Left ventricle myocardium superior (tissue), 1 donor: Measurements from ENCODE around the gene MAP3K15. TPM values are rescaled to one million over a fixed set of nuclear protein-coding genes. Genes with fewer than 3 reads are reported as not detected.

Experiments
- ATAC-seq: fragments of 200-7000 bp; cut with Tn5 transposase; one replicate; pipeline ENCODE4 v1.9.1; 2020; ENCODE audit warnings: mild to moderate bottlenecking, moderate library complexity
- DNase-seq: peaks from one replicate; pipeline ENCODE4 v3.0.0-alpha.2; 2020
- intact Hi-C: fragments of 100-400 bp; cut with micrococcal nuclease; formaldehyde crosslinking; loops from one replicate; pipeline ENCODE4 v1.11.0; 2022
- total RNA-seq: library from RNA; stranded (reverse); fragmentation: NEBNext Ultra II Directional; extraction: Animal tissue kit (Norgen Biotek cat#: 25700); gene quantifications from one replicate; pipeline ENCODE4 v1.2.1, GENCODE V29; 2021
- donor health status: DM: no; HTN: yes; CAD: no; lungs with severe emphysema.

MAP3K15 gene
- total RNA-seq, 1 donor from 2014 or later, result not detected

DNA sequence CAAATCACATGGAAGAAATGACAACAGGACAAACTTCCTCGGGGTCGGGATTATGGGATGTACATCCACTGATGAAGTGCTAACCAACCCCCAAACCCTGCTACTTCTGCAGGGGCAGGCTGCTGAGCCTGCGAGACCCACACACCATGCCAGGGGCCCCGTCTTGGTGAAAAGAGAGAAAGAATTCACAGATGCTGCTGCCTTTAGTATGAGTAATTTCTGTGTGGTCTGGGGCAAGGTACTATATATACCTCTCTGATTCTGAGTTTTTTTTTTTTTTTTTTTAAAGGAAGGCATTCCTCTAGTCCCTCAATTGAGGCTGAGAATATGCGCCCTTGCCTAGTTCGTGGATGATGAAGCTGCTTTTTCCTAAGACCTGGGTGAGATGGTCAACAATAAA, 146.7 kb downstream of the MAP3K15 start:
- ATAC-seq (no peak), DNase-seq (no peak)
- intact Hi-C loops, result no loop called here

DNA sequence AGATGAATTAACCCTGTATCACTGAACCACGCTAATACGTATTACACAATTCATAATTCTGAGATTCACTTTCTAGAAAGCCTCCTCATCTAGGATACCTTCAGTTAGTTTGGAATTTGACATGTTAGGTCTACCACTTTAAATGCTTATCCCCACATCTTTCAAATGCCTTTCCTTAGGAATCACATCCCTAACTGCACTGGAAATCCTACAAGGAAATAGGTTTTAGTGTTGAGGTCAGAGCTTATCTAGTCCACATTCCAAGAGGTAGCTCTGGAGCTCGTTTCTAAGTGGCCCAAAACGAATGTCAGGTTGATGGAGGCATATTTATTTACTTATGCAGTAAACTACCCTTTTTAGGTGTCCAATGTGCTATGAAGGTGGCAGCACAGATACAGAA, 153.6 kb downstream of the MAP3K15 start:
- DNase-seq (no peak), ATAC-seq (no peak)
- intact Hi-C loops, result no loop called here

DNA sequence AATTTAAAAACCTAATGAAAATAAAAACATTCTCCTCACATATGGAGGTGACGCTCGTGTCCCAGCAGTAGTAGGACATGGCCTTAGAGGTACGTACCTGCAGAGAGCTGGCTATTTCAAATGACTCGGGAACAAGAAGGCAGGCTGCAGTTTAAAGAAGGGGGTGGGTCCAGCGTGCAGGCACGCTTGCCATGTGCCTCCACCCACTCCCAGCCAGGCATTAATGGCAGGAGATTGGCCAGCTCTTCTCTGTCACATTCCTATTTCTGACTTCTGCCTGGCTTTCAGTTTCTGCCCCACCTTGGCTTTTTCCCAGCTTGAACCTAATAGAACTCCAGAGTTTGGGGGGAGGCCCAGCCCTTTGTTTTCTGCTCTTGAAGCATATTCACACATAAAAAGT, 154.4 kb downstream of the MAP3K15 start:
- intact Hi-C loops, result no loop called here
- ATAC-seq (peak; percentile 83), DNase-seq (peak; percentile 31)

DNA sequence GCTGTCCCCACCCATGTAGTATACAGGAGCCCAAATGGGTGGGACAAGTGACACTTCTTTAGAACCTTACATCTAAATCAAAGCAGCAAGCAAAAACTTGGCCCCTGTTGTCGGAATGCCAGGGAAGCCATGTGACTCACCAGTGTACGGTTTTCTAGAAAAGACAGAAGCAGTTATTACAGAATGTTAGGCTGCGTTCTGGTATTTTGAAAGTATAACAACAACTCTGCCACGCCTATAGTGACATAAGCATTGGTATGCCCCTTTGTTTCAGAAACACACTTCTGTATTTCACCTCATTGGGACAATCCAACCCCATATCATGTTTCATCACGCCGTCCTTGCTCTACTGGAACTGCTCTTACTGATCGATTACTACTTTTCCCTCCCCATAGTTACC, 156.8 kb downstream of the MAP3K15 start:
- DNase-seq, result no peak
- intact Hi-C loops, result no loop called here

DNA sequence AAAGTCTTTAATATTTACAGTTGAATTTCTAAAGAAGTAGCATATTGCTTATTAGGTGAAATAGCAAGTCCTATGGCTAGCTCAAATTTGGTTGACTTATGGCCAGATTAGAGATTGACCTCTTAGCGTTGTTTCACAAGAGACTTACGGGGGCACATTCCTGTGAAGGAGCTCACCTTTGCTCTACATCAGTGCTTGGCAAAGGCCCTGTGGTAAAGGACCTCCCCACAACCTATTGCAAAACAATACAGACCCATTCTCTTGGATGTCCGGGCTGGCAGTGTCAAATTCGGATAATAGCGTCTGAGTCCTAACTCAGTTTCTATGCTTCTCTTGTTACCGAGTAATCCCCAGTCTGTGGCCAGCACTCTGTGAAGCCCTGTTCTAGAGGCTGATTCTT, 160.7 kb downstream of the MAP3K15 start:
- DNase-seq (no peak), ATAC-seq (peak; percentile 22)
- intact Hi-C loops, result no loop called here

More for the DNA sequence above, 156.8 kb downstream of the MAP3K15 start:
- no peak for ATAC-seq

DNA sequence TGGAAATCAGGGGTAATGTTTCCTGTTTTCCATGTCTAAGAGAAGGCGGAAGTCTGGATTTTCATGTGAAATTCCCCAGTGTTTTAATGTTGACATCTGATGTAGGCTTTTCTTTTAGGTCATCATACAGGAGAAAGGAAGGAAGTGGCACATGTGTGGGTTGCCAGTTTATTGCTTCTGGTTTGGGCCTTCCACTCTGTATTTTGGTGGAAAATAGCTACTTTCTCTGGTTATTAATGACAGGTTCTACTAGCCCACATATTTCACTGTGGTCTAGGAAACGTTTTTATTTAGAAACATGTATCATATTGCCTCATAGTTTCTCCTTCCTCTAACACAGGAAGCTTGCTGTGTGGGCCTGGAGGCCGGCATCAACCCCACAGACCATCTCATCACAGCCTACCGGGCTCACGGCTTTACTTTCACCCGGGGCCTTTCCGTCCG, 164.3 kb downstream of the MAP3K15 start:
- intact Hi-C loops, result no loop called here
- ATAC-seq (no peak), DNase-seq (no peak)

DNA sequence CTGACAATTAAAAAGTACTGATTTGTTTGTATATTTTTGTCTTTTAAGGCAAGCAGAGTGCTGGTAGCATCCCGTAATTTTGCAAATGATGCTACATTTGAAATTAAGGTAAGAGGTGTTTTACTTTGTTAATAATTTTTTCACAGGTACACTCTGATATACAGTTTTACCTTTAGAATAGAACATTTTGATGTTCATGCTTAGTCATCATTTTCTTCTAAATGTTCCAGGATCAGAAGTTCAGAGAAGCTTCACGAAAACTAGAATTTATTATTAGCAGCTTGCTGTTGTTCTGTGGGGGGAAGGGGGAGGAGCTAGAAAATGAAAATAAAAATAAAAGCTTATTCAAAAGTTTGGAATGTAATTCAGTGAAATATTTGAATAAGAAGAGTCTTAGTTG, 166.0 kb downstream of the MAP3K15 start:
- ATAC-seq (no peak), DNase-seq (no peak)
- intact Hi-C loops, result no loop called here

DNA sequence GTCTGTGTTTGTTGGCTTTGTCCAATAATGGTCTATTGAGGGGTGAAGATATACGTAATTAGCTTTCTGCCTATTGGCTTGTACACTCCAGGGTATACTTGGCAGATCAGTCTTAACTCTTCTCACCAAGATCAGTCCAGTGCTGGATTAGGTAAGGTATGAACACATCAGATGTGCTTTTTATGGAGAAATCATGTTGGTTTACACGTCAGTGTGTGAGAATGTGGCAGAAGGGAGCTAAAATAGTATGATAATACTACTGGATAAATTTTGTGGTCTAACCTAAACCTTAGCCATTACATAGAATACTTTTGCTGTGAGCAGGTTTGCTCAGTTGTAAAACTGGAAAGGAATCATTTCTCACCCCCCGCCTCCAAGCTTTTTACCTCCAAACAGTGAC, 167.4 kb downstream of the MAP3K15 start:
- intact Hi-C loops, result no loop called here
- DNase-seq (no peak), ATAC-seq (no peak)

DNA sequence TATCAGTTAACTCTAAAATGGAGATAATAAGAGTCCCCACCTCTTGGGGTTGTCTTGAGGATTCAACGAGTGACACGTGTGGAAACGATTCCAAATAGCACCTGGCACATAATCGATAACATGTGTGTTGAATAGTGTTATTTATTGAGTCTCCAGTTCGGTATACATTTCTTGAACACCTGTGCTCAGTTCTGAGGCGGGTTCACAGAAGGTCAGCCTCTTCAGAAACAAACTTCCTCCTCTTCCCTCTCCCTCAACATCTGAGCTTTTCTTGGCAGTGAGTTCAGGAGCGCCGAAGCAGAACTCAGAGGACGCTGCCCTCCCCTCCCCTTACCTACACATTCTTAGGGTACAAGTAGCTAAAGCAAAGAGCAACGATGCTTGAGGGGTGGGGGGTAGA, 170.6 kb downstream of the MAP3K15 start:
- DNase-seq (no peak), ATAC-seq (no peak)
- intact Hi-C loops, result no loop called here

DNA sequence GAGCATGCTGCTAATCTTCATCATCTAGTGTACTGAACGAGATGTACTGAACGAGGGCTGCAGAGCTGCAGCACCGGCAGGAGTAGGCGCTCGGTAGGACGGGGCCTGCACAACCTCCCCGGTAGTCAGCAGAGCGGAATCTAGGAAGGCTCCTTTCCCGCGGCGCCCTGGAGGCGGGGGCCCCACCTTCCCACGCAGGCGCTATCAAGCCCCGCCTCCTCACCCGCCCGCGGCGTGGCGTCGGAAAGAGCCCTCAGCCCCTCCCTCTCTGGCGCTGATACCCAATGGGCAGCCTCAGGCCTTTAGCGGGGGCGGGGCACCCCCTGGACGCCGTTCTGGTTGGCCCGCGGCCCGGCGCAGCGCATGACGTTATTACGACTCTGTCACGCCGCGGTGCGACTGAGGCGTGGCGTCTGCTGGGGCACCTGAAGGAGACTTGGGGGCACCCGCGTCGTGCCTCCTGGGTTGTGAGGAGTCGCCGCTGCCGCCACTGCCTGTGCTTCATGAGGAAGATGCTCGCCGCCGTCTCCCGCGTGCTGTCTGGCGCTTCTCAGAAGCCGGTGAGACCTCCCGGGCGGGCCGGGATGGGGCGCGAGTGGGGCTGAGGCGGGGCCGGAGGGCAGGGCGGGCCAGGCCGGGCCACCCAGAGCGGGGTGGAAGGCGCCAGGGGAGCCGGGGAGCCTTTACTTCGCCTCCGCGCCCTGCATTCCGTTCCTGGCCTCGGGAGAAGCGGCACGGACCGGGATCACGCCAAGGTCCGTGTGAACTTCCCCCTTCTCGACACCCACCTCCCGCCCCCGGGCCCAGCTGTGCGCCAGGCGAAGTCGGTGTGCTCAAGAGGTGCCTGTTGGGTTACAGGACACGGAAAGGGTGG, 171.5 kb downstream of the MAP3K15 start, which contains the start of gene PDHA1:
Gene PDHA1 (plus strand): TSS at position 393 of the 874 bp plus-strand sequence. CDS start 111 bp downstream, at position 504.
- peak; percentile 97 for DNase-seq
- ATAC-seq, result peak; percentile 98
- intact Hi-C loops, result no loop called here

DNA sequence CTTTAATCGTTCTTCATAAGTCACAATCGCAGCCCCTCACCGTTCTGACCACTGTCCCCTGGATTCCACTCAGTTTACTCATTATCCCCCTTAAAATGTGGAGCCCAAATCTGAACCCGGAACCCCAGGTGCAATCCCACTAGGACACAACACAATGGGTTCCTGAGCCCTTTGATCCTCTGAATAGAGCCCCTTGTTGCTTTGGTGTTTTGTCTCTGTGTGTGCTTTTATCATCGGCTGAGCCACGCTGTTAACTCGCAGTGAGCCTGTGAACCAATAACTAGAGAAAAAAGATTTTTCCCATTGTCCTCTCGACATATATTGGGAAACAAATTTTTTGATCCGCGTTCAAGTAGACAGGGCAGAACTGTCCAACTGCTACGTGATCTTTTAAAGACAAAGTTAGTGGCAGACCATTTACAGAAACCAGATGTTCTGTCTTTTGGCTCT, 172.2 kb downstream of the MAP3K15 start:
- intact Hi-C loops, result no loop called here
- no peak for DNase-seq
- ATAC-seq, result no peak

DNA sequence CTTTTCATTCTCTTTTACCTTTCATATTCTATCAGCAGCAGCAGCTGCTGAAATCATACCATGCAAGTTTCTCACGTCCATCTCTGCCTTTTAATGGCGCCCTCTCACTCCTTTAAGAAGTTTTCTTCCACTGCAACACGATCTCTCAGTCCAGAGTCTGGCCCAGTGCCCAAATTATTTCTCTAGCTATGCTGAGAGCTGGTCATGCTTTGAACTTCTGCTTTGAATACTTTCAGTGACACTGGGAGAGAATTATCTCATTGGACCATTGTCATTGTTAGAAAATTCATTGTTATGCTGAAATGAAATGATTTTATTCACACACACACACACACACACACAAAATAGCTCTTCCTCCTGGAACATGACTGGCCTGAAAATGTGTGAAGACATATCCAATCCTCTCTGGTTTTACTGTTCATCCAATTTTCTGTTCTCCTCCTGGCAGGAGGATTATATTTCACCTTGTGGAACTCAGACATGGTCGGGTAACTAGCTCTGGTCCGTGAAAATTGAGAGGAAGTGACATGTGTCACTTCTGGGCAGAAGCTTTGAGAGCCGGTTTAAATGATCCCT, 172.9 kb downstream of the MAP3K15 start:
- intact Hi-C loops, result no loop called here
- no peak for ATAC-seq

DNA sequence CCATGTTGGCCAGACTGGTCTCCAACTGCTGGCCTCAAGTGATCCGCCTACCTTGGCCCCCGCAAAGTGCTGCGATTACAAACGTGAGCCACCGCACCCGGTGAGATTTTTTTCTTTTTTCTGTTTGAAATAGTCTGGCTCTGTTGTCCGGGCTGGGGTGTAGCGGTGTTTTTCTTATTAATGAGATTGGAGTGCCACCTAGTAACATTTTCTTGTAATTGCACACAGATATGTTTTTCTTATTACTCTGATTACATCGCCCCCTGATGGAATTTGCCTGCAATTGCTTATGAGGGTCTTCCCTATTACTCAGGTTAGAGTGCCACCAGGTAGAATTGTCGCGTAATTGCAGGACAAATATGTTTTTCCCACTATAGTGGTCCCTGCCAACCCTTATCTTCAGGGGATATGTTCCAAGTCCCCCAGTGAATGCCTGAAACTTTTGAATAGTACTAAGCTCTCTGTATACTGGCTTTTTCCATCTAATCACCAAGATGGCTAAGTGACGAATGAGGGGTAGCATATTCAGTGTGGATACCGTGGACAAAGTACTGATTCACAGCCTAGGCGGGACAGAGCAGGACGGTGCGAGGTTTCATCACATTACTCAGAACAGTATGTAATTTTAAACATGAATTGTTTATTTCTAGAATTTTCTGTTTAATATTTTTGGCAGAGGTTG, 180.2 kb downstream of the MAP3K15 start:
- intact Hi-C loops, result loop anchor here (10.0 kb wide), 1 partner anchor 940 kb away; no protein-coding TSS in a partner anchor
- no peak for ATAC-seq
- no peak for DNase-seq

More for the DNA sequence above, 172.9 kb downstream of the MAP3K15 start:
- no peak for DNase-seq

DNA sequence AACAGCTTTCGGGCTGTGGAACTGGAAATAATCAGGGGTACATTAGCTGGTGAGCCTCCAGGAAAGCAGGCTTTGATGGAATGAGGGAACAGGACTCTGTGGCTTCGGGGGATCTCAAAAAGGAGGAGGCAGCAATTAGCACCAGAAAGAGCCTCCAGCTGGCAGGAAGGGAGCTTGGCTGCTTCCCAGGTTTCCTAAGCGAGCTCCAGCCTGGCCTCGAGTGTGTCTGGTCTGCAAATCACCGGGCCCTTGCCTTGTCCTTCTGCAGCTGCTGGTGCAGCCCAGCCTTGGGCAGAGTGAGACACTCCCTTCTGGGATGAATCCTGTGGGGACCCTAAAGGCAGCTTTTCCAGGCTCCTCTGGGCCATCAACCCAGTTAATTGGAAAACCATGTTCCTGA, 182.3 kb downstream of the MAP3K15 start:
- intact Hi-C loops, result loop anchor here (10.0 kb wide), 1 partner anchor 938 kb away; no protein-coding TSS in a partner anchor
- peak; percentile 85 for ATAC-seq
- DNase-seq, result peak; percentile 66

DNA sequence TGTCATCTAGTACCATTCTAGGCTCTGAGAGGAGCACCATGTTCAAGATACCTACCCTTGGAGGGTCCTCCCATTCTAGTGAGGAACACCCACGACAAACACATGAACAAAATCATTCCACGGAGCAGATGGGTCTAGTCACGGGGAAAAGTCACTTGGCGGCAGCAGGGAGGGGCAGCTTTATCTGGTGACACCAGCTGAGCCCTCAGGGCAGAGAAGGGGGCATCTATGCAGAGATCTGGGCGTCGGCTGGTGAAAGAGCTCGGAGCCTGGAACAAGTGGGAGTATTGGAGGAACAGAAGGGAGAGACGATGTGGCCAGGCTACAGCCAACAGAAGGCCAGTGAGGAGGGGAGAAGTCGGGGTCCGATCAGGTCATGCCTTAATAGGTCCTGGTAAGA, 183.5 kb downstream of the MAP3K15 start:
- DNase-seq (no peak), ATAC-seq (no peak)
- intact Hi-C loops, result loop anchor here (10.0 kb wide), 1 partner anchor 937 kb away; no protein-coding TSS in a partner anchor

DNA sequence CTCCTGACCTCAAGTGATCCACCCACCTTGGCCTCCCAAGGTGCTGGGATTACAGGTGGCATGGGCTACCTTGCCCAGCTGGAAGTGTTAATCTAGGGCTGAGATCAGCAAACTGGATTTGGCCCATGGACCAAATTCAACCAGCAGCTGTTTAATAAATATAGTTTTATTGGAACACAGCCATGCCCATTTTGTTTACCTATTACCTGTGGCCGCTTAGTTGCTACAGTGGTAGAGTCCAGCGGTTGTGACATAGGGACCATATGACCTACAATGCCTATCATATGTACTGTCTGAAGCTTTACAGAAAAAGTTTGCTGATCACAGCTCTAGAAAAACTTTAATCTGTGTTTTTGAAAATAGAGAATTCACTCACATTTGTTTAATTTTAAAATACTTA, 188.7 kb downstream of the MAP3K15 start:
- intact Hi-C loops, result no loop called here
- no peak for ATAC-seq

More for the DNA sequence above, 188.7 kb downstream of the MAP3K15 start:
- DNase-seq, result no peak
